ENCODE measurements around the gene MEGF8. TPM values are rescaled to one million over a fixed set of nuclear protein-coding genes. Genes with fewer than 3 reads are reported as not detected.

MEGF8 gene
- total RNA-seq, 1 donor from 2014 or later: 45.0 TPM

DNA sequence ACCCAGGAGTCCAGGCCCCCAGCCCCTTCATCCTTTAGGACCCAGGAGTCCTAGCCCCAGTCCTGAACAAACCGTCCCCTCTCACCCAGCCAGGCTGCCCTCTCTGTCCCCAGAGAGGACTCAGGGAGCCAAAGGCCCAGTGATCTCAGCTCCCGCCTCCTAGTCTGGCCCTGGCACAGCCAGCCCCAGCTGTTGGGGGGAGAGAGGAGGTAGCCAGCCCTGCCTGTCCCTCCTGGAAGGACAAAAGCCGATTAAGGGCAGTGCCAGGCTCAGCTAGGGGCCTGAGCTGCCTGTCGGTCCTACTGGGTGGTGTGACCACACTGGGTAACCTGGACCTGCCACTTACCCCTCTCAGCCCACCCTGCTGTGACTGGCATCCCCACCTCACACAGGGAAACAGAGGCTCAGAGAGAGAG, 87.2 kb downstream of the MEGF8 start:
- H3K4me3 ChIP-seq (ENCODE audit: low read depth, low read length): no peak overlapping the region
- H3K36me3 ChIP-seq (ENCODE audit: control insufficient read depth, insufficient read depth, low read length): no peaks in the 10 kb centered on the region
- TF ChIP-seq, protein P1, sequence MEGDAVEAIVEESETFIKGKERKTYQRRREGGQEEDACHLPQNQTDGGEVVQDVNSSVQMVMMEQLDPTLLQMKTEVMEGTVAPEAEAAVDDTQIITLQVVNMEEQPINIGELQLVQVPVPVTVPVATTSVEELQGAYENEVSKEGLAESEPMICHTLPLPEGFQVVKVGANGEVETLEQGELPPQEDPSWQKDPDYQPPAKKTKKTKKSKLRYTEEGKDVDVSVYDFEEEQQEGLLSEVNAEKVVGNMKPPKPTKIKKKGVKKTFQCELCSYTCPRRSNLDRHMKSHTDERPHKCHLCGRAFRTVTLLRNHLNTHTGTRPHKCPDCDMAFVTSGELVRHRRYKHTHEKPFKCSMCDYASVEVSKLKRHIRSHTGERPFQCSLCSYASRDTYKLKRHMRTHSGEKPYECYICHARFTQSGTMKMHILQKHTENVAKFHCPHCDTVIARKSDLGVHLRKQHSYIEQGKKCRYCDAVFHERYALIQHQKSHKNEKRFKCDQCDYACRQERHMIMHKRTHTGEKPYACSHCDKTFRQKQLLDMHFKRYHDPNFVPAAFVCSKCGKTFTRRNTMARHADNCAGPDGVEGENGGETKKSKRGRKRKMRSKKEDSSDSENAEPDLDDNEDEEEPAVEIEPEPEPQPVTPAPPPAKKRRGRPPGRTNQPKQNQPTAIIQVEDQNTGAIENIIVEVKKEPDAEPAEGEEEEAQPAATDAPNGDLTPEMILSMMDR (IDR thresholded peaks at IDR 0.05; ENCODE audit: insufficient read depth, low read length, poor library complexity, severe bottlenecking): no peak
- H3K27me3 ChIP-seq (ENCODE audit: control insufficient read depth, insufficient read depth, low read length): no peaks in the 10 kb centered on the region
- DNase-seq (ENCODE audit: low read depth): no peak

DNA sequence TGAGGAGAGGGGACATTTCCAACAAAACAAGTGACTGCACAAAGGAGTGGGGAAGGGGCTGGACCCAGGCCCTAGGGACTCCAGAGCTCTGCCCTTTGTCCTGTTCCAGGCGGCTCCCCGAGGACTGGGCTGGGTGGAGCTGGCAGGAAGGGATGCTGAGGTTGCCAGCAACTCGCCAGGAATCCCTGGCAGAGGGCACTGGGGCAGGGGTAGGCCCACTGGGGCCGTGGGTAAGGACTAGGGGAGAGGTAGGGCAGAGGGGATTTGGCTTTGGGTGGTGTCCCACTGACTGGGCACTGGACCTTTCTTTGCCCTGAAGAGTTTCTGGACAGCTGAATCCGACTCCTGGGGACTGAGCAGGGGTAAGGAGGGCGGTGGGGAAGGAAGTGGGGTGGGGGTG, 93.9 kb downstream of the MEGF8 start:
- Histone ChIP-seq H3K4me3 (ENCODE audit: low read depth, low read length) (no peak overlapping the region), H3K36me3 (ENCODE audit: control insufficient read depth, insufficient read depth, low read length) (no peaks in the 10 kb centered on the region), H3K27me3 (ENCODE audit: control insufficient read depth, insufficient read depth, low read length) (peaks cover 6% of the 10 kb centered on the region)
- DNase-seq (ENCODE audit: low read depth): no peak
- TF ChIP-seq, protein P1 (IDR thresholded peaks at IDR 0.05; ENCODE audit: insufficient read depth, low read length, poor library complexity, severe bottlenecking): no peak

DNA sequence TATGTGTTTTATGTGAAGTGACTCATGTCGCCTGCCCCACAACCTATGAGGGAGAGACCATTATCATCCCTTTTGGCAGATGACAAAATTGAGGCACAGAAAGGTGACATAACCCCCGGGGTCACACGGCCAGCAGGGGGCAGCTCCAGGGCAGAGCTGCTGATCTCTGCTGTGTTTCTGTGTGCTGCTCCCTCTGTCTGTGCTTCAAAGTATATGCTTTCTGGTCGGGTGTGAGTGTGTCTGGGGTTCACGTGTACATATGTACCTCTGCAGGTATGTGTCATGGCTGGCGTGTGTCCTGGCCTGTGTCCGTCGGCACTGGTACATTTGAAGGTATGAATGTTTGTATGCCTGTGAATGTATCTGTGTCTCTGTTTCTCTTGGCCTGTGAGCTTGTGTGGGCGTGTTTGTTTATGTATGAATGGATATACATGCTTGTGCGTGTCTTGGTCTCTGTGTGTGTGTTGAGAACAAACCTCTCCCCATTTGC, 94.7 kb downstream of the MEGF8 start:
- no peak overlapping the region for H3K4me3 ChIP-seq (ENCODE audit: low read depth, low read length)
- TF ChIP-seq, protein P1 (IDR thresholded peaks at IDR 0.05; ENCODE audit: insufficient read depth, low read length, poor library complexity, severe bottlenecking): peak; percentile 65
- no peak for DNase-seq (ENCODE audit: low read depth)
- peaks cover 14% of the 10 kb centered on the region for H3K27me3 ChIP-seq (ENCODE audit: control insufficient read depth, insufficient read depth, low read length)
- H3K36me3 ChIP-seq (ENCODE audit: control insufficient read depth, insufficient read depth, low read length): no peaks in the 10 kb centered on the region

DNA sequence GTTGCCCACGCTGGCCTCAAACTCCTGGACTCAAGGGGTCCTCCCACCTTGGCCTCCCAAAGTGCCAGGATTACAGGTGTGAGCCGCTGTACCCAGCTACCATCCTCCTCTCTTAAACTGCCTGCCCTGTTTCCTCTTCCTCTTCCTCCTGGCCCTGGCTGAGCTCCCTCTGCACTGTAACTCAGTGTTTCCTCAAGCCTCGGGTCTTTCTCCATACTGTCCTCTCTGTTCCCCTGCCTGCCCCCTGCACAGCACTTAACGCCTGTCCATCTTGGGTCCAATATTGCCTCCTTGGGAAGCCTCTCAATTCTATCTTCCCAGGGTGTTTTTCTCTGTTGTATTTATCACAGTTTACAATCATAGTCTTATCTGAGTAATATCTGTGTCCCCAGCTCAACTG, 95.7 kb downstream of the MEGF8 start:
- Histone ChIP-seq H3K36me3 (ENCODE audit: control insufficient read depth, insufficient read depth, low read length) (no peaks in the 10 kb centered on the region), H3K27me3 (ENCODE audit: control insufficient read depth, insufficient read depth, low read length) (peaks cover 15% of the 10 kb centered on the region), H3K4me3 (ENCODE audit: low read depth, low read length) (no peak overlapping the region)
- TF ChIP-seq, protein P1 (IDR thresholded peaks at IDR 0.05; ENCODE audit: insufficient read depth, low read length, poor library complexity, severe bottlenecking): no peak
- DNase-seq (ENCODE audit: low read depth): no peak

DNA sequence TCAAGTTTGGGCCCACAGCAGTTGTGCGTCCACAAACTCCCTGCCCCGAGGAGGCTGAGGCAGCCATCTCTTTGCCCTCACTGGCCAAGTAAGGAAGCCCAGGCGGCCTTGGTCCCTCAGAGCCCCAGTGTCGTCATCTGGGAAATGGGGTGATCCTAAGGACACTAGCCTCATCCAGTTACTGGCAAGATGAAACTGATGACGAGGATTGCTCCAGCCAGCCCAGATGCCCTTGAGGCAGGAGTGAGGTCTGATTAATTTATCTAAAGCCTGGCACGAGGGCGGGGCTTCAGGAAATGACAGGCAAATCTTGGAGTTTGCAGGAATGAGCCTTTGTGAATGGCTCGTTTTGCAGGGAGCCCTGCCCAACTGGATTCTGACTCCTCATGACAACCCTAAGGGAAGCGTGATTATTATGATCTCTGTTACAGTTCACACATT, 96.2 kb downstream of the MEGF8 start:
- H3K4me3 ChIP-seq (ENCODE audit: low read depth, low read length): no peak overlapping the region
- H3K27me3 ChIP-seq (ENCODE audit: control insufficient read depth, insufficient read depth, low read length): peaks cover 15% of the 10 kb centered on the region
- TF ChIP-seq, protein P1 (IDR thresholded peaks at IDR 0.05; ENCODE audit: insufficient read depth, low read length, poor library complexity, severe bottlenecking): no peak
- no peak for DNase-seq (ENCODE audit: low read depth)
- H3K36me3 ChIP-seq (ENCODE audit: control insufficient read depth, insufficient read depth, low read length): no peaks in the 10 kb centered on the region

Data from kidney epithelial cell (primary cell).